WI38 (cell line): ENCODE data around the gene HSF5.

Experiments used
- H3K4me3 ChIP-seq: 2 replicates; pipeline ENCODE4 v1.5.1; 2011; ENCODE audit warnings: low read depth, mild to moderate bottlenecking, control low read depth, low read length
- CTCF ChIP-seq: IDR thresholded peaks from 2 replicates; pipeline ENCODE4 v1.5.1; 2012; ENCODE audit warnings: low read depth, mild to moderate bottlenecking, control low read depth, low read length

HSF5 gene

GRCh38 chr17:58373923-58374322 is 114.3 kb downstream of the HSF5 start:
- TF ChIP-seq CTCF = no peak
- H3K4me3 ChIP-seq = no peak overlapping the region

GRCh38 chr17:58373003-58373402 is 115.2 kb downstream of the HSF5 start:
- no peak overlapping the region for H3K4me3 ChIP-seq
- no peak for TF ChIP-seq CTCF

- no peak overlapping the region for H3K4me3 ChIP-seq
- no peak for TF ChIP-seq CTCF
Observed at GRCh38 chr17:58371300-58371950, 116.8 kb downstream of the HSF5 start.

- no peak overlapping the region for H3K4me3 ChIP-seq
- no peak for TF ChIP-seq CTCF
Observed at GRCh38 chr17:58370716-58371115, 117.5 kb downstream of the HSF5 start.

- TF ChIP-seq CTCF = no peak
Observed at GRCh38 chr17:58370309-58370708, 117.9 kb downstream of the HSF5 start.

More at GRCh38 chr17:58370309-58370708, 117.9 kb downstream of the HSF5 start:
- H3K4me3 ChIP-seq = no peak overlapping the region
